ENCODE results near the gene PLCB2.
A peak's percentile ranks its signal among the peaks of the same experiment; 100 is the strongest.

PLCB2 gene

GRCh38 chr15:40240619-40241221 is 67.0 kb downstream of the PLCB2 start:
- Histone ChIP-seq H3K9ac (ENCODE audit: insufficient read length, low read depth) (no peak overlapping the region), H3K27me3 (ENCODE audit: insufficient read depth, insufficient read length) (peaks cover 10% of the 10 kb centered on the region), H3K4me3 (ENCODE audit: insufficient read length, low read depth) (no peak overlapping the region), H3K36me3 (ENCODE audit: insufficient read depth, insufficient read length, low read length) (no peaks in the 10 kb centered on the region), H3K4me1 (ENCODE audit: insufficient read depth, insufficient read length) (peaks cover 11% of the 10 kb centered on the region), H3K9me3 (ENCODE audit: insufficient read depth, low read length) (no peaks in the 10 kb centered on the region)
- no peak for DNase-seq (ENCODE audit: low read depth, low spot score)
- TF ChIP-seq ZNF274 (IDR thresholded peaks at IDR 0.05; ENCODE audit: low read depth, low read length) (no peak), YY1 (IDR thresholded peaks at IDR 0.05; ENCODE audit: insufficient read depth, insufficient read length) (no peak), SUZ12 (IDR thresholded peaks at IDR 0.05; ENCODE audit: extremely low read depth, insufficient read depth, insufficient read length) (no peak)

- Histone ChIP-seq H3K9ac (ENCODE audit: insufficient read length, low read depth) (peak overlapping the region; percentile 33), H3K27me3 (ENCODE audit: insufficient read depth, insufficient read length) (peaks cover 10% of the 10 kb centered on the region), H3K4me3 (ENCODE audit: insufficient read length, low read depth) (peak overlapping the region; percentile 11), H3K9me3 (ENCODE audit: insufficient read depth, low read length) (no peaks in the 10 kb centered on the region), H3K36me3 (ENCODE audit: insufficient read depth, insufficient read length, low read length) (no peaks in the 10 kb centered on the region), H3K4me1 (ENCODE audit: insufficient read depth, insufficient read length) (peaks cover 11% of the 10 kb centered on the region)
- DNase-seq (ENCODE audit: low read depth, low spot score): no peak
- TF ChIP-seq ZNF274 (IDR thresholded peaks at IDR 0.05; ENCODE audit: low read depth, low read length) (no peak), YY1 (IDR thresholded peaks at IDR 0.05; ENCODE audit: insufficient read depth, insufficient read length) (no peak), SUZ12 (IDR thresholded peaks at IDR 0.05; ENCODE audit: extremely low read depth, insufficient read depth, insufficient read length) (no peak)
These were observed 67.8 kb downstream of the PLCB2 start for GRCh38 chr15:40239693-40240618.

- no peak for TF ChIP-seq YY1 (IDR thresholded peaks at IDR 0.05; ENCODE audit: insufficient read depth, insufficient read length)
- Histone ChIP-seq H3K4me1 (ENCODE audit: insufficient read depth, insufficient read length) (peaks cover 11% of the 10 kb centered on the region), H3K27me3 (ENCODE audit: insufficient read depth, insufficient read length) (peaks cover 10% of the 10 kb centered on the region), H3K4me3 (ENCODE audit: insufficient read length, low read depth) (peak overlapping the region; percentile 11), H3K9me3 (ENCODE audit: insufficient read depth, low read length) (no peaks in the 10 kb centered on the region), H3K9ac (ENCODE audit: insufficient read length, low read depth) (peak overlapping the region; percentile 33), H3K36me3 (ENCODE audit: insufficient read depth, insufficient read length, low read length) (no peaks in the 10 kb centered on the region)
- DNase-seq (ENCODE audit: low read depth, low spot score): no peak
These were observed 68.4 kb downstream of the PLCB2 start for GRCh38 chr15:40239404-40239692.

GRCh38 chr15:40238532-40239403 is 69.0 kb downstream of the PLCB2 start, which contains the start of gene PAK6:
Gene PAK6, plus strand, starts transcription at chr15:40239063. Its CDS starts 25,723 bp downstream, at chr15:40264786.
- peak; percentile 40 for DNase-seq (ENCODE audit: low read depth, low spot score)
- Histone ChIP-seq H3K4me3 (ENCODE audit: insufficient read length, low read depth) (peak within 1 kb of the TSS; percentile 11), H3K4me1 (ENCODE audit: insufficient read depth, insufficient read length) (peaks cover 11% of the 10 kb centered on the region)

More at GRCh38 chr15:40238532-40239403, 69.0 kb downstream of the PLCB2 start, which contains the start of gene PAK6:
- no peaks in the 10 kb centered on the region for H3K9me3 ChIP-seq (ENCODE audit: insufficient read depth, low read length)
- no peaks in the 10 kb centered on the region for H3K36me3 ChIP-seq (ENCODE audit: insufficient read depth, insufficient read length, low read length)
- H3K27me3 ChIP-seq (ENCODE audit: insufficient read depth, insufficient read length): peaks cover 10% of the 10 kb centered on the region
- no peak for TF ChIP-seq SUZ12 (IDR thresholded peaks at IDR 0.05; ENCODE audit: extremely low read depth, insufficient read depth, insufficient read length)
- no peak for TF ChIP-seq YY1 (IDR thresholded peaks at IDR 0.05; ENCODE audit: insufficient read depth, insufficient read length)
- TF ChIP-seq ZNF274 (IDR thresholded peaks at IDR 0.05; ENCODE audit: low read depth, low read length): no peak
- peak within 1 kb of the TSS; percentile 33 for H3K9ac ChIP-seq (ENCODE audit: insufficient read length, low read depth)
